SK-N-SH (cell line): ENCODE results near the gene JMJD8. TPM values are rescaled to one million over a fixed set of nuclear protein-coding genes. Genes with fewer than 3 reads are reported as not detected.

Source experiments
- CTCF ChIA-PET: fragments of 300-600, 350-600 bp; formaldehyde crosslinking; extraction: SDS; loops from one replicate; lab custom pipeline; 2021; lab: Yijun Ruan, JAX
- POLR2A ChIA-PET: fragments of 350-600 bp; sonication (Branson Sonifier 250); formaldehyde crosslinking; extraction: SDS; loops from one replicate; lab custom pipeline; 2020; ENCODE audit warnings: antibody characterized with exemption, inconsistent platforms; lab: Yijun Ruan, JAX
- DNase-seq: peaks from one replicate; pipeline ENCODE4 v3.0.0; 2012
- H2AFZ ChIP-seq: fragments of 200-600 bp; sonication (generic); 2 replicates; pipeline ENCODE4 v1.8.1; 2016; ENCODE audit warnings: antibody characterized with exemption, mild to moderate bottlenecking, low read depth
- H3F3A ChIP-seq: fragments of 200-600 bp; sonication (generic); replicated peaks from 2 replicates; pipeline ENCODE3; 2016; ENCODE audit warnings: antibody characterized with exemption, mild to moderate bottlenecking; ENCODE audit not compliant: insufficient read depth
- H3K27ac ChIP-seq, 2 experiments: fragments of 200-500 bp in 1 of 2; fragments of 200-600 bp in 1 of 2; sonication (Bioruptor generic) in 1 of 2; sonication (generic), shearing (Covaris generic) in 1 of 2; 2 replicates each; pipeline versions ENCODE4 v1.5.1 to v1.6.1; 2014 to 2016; ENCODE audit warnings: low read depth in 2 of 2, inconsistent platforms in 1 of 2, low read length in 1 of 2, mild to moderate bottlenecking in 1 of 2, mixed read lengths in 1 of 2
- H3K27me3 ChIP-seq: fragments of 200-600 bp; sonication (generic), shearing (Covaris generic); 2 replicates; pipeline ENCODE4 v1.6.1; 2016; ENCODE audit warnings: mixed run types; ENCODE audit not compliant: insufficient read depth
- H3K36me3 ChIP-seq, 2 experiments: fragments of 200-500 bp in 1 of 2; fragments of 200-600 bp in 1 of 2; sonication (Bioruptor generic) in 1 of 2; sonication (generic) in 1 of 2; replicated peaks in 1 of 2; 2 replicates each; pipeline versions ENCODE3 to v1.5.1; 2014 to 2016; ENCODE audit warnings: low read length in 1 of 2, mild to moderate bottlenecking in 1 of 2; ENCODE audit not compliant: insufficient read depth in 2 of 2, control insufficient read depth in 1 of 2
- H3K4me1 ChIP-seq, 2 experiments: fragments of 200-500 bp in 1 of 2; fragments of 200-600 bp in 1 of 2; sonication (Bioruptor generic) in 1 of 2; sonication (generic), shearing (Covaris generic) in 1 of 2; 2 replicates each; pipeline versions ENCODE4 v1.5.1 to v1.6.1; 2014 to 2016; ENCODE audit warnings: low read depth in 1 of 2, low read length in 1 of 2, mixed run types in 1 of 2; ENCODE audit not compliant: insufficient read depth in 2 of 2, control insufficient read depth in 1 of 2
- H3K4me2 ChIP-seq: fragments of 200-600 bp; sonication (generic), shearing (Covaris generic); 2 replicates; pipeline ENCODE4 v1.6.1; 2017; ENCODE audit warnings: mixed run types
- H3K4me3 ChIP-seq, 2 experiments: fragments of 200-500 bp in 1 of 2; fragments of 200-600 bp in 1 of 2; sonication (Bioruptor generic) in 1 of 2; sonication (generic), shearing (Covaris generic) in 1 of 2; 2 replicates each; pipeline versions ENCODE4 v1.5.1 to v1.8.1; 2014 to 2016; ENCODE audit warnings: low read depth in 2 of 2, inconsistent platforms in 1 of 2, low read length in 1 of 2, mild to moderate bottlenecking in 1 of 2, mixed read lengths in 1 of 2, moderate library complexity in 1 of 2
- H3K79me2 ChIP-seq: fragments of 200-600 bp; sonication (generic); 2 replicates; pipeline ENCODE4 v1.8.1; 2017; ENCODE audit warnings: mild to moderate bottlenecking; ENCODE audit not compliant: insufficient read depth
- H3K9ac ChIP-seq: fragments of 200-600 bp; sonication (generic); 2 replicates; pipeline ENCODE4 v1.6.1; 2017; ENCODE audit warnings: mixed run types
- H3K9me2 ChIP-seq: fragments of 200-600 bp; sonication (generic); 2 replicates; pipeline ENCODE4 v1.6.1; 2017; ENCODE audit warnings: mixed run types
- H3K9me3 ChIP-seq: fragments of 200-600 bp; sonication (generic); 2 replicates; pipeline ENCODE4 v1.6.1; 2017; ENCODE audit warnings: mixed run types, mild to moderate bottlenecking, moderate library complexity
- H4K20me1 ChIP-seq: fragments of 200-600 bp; sonication (generic); 2 replicates; pipeline ENCODE4 v1.6.1; 2017; ENCODE audit warnings: mild to moderate bottlenecking, mixed run types; ENCODE audit not compliant: insufficient read depth
- FOSL2 ChIP-seq: IDR thresholded peaks from 2 replicates; pipeline ENCODE4 v1.4.0; 2012; ENCODE audit warnings: low read depth, mild to moderate bottlenecking, moderate library complexity, borderline replicate concordance
- GABPA ChIP-seq: IDR thresholded peaks from 2 replicates; pipeline ENCODE4 v1.4.0; 2012; ENCODE audit warnings: low read depth, mild to moderate bottlenecking
- JUND ChIP-seq: IDR thresholded peaks from 2 replicates; pipeline ENCODE4 v1.4.0; 2012
- MAX ChIP-seq: IDR thresholded peaks from 2 replicates; pipeline ENCODE4 v1.4.0; 2012; ENCODE audit warnings: low read depth
- MEF2A ChIP-seq: IDR thresholded peaks from 2 replicates; pipeline ENCODE4 v1.4.0; 2012; ENCODE audit warnings: low read depth, borderline replicate concordance
- MXI1 ChIP-seq: IDR thresholded peaks from 2 replicates; pipeline ENCODE4 v1.6.1; 2012; ENCODE audit warnings: mild to moderate bottlenecking, low read depth, low read length, improper control_type of control experiment
- NRF1 ChIP-seq: IDR thresholded peaks from 2 replicates; pipeline ENCODE4 v1.6.1; 2012; ENCODE audit warnings: low read depth, mild to moderate bottlenecking, low read length
- POLR2AphosphoS5 ChIP-seq: IDR thresholded peaks from 2 replicates; pipeline ENCODE4 v1.6.1; 2012; ENCODE audit warnings: low read depth, low read length
- RAD21 ChIP-seq: IDR thresholded peaks from 2 replicates; pipeline ENCODE4 v1.6.1; 2012; ENCODE audit warnings: mild to moderate bottlenecking, low read length
- RCOR1 ChIP-seq: fragments of 150-350 bp; IDR thresholded peaks from 2 replicates; pipeline ENCODE4 v1.6.1; 2017; ENCODE audit warnings: antibody characterized with exemption, low read length
- REST ChIP-seq: IDR thresholded peaks from 2 replicates; pipeline ENCODE4 v1.6.1; 2012; ENCODE audit warnings: mild to moderate bottlenecking, low read depth, low read length, moderate library complexity
- RFX5 ChIP-seq: IDR thresholded peaks from 2 replicates; pipeline ENCODE4 v1.6.1; 2012; ENCODE audit warnings: mild to moderate bottlenecking, improper control_type of control experiment, low read length
- SIN3A ChIP-seq: IDR thresholded peaks from 2 replicates; pipeline ENCODE4 v1.6.1; 2012; ENCODE audit warnings: low read depth, mild to moderate bottlenecking, low read length, moderate library complexity, borderline replicate concordance
- SMC3 ChIP-seq: IDR thresholded peaks from 2 replicates; pipeline ENCODE4 v1.6.1; 2012; ENCODE audit warnings: low read depth, low read length, improper control_type of control experiment
- TAF1 ChIP-seq: IDR thresholded peaks from 2 replicates; pipeline ENCODE4 v1.6.1; 2012; ENCODE audit warnings: low read depth, mild to moderate bottlenecking, low read length, moderate library complexity, borderline replicate concordance
- TCF12 ChIP-seq: IDR thresholded peaks from 2 replicates; pipeline ENCODE4 v1.4.0; 2012
- USF1 ChIP-seq: IDR thresholded peaks from 2 replicates; pipeline ENCODE4 v1.4.0; 2012; ENCODE audit warnings: low read depth, borderline replicate concordance
- YY1 ChIP-seq: IDR thresholded peaks from 2 replicates; pipeline ENCODE4 v1.4.0; 2012; ENCODE audit warnings: low read depth, mild to moderate bottlenecking
- WGBS: methylation state at CpG from one replicate; pipeline ENCODE4 v1.1.6; 2017; ENCODE audit warnings: low lambda C conversion rate; 5-methylcytosine and 5-hydroxymethylcytosine counted together
- polyA plus RNA-seq, 3 experiments: library from polyadenylated mRNA; depleted of rRNA; stranded (reverse); fragments of >200 nt; gene quantifications; 2 replicates each; pipeline ENCODE4 v1.2.3, GENCODE V29; 2012

The JMJD8 gene
- polyA plus RNA-seq, 1 of the 3 experiments (the other 2 are of a cell fraction): 67.0 TPM

GRCh38 chr16:672851-673250, 11.3 kb downstream of the JMJD8 start:
- H3K36me3 ChIP-seq: peaks cover 5 to 49% of the 10 kb centered on the region in 2 experiments
- no peaks in the 10 kb centered on the region for H3K9me2 ChIP-seq
- no peak overlapping the region for H3K4me3 ChIP-seq
- no peak overlapping the region for H2AFZ ChIP-seq
- H3K79me2 ChIP-seq: peaks cover 25% of the 10 kb centered on the region
- H3K4me1 ChIP-seq: peaks cover 0 to 16% of the 10 kb centered on the region in 2 experiments; a peak in 1 of 4 replicates
- H3K9ac ChIP-seq: no peak overlapping the region
- no peak overlapping the region for H3K4me2 ChIP-seq
- peaks cover 4% of the 10 kb centered on the region for H3F3A ChIP-seq
- H3K27ac ChIP-seq: no peak overlapping the region; a peak in 1 of 4 replicates
- 0 out of 2 replicates have a peak, but pooled peaks cover 6% of the 10 kb centered on the region for H4K20me1 ChIP-seq
- TF ChIP-seq YY1 (no peak), NRF1 (no peak), TCF12 (no peak), MXI1 (no peak), MAX (no peak), SMC3 (no peak), RCOR1 (no peak), GABPA (no peak), TAF1 (no peak)
- no peaks in the 10 kb centered on the region for H3K27me3 ChIP-seq
- CTCF ChIA-PET: interaction anchor here (4.6 kb wide), 1 partner anchor 12 kb away, joined by 20 read pairs; no protein-coding TSS in a partner anchor
- DNase-seq: no peak
- POLR2A ChIA-PET: interaction anchor here (0.5 to 1.0 kb wide), 3 partner anchors 9 to 288 kb away, joined by 3 to 4 read pairs (median 3); partner anchors contain the start of gene JMJD8
- WGBS: 96% methylated on average over 15 of the region's 21 CpGs
- no peaks in the 10 kb centered on the region for H3K9me3 ChIP-seq

GRCh38 chr16:672371-672770, 11.8 kb downstream of the JMJD8 start:
- Histone ChIP-seq H3K9me2 (no peaks in the 10 kb centered on the region), H3K4me2 (no peak overlapping the region), H3K4me1 (peaks cover 0 to 19% of the 10 kb centered on the region in 2 experiments; a peak in 1 of 4 replicates), H3K4me3 (no peak overlapping the region), H4K20me1 (0 out of 2 replicates have a peak, but pooled peaks cover 6% of the 10 kb centered on the region), H3F3A (peaks cover 4% of the 10 kb centered on the region), H3K9me3 (no peaks in the 10 kb centered on the region), H3K36me3 (peaks cover 5 to 49% of the 10 kb centered on the region in 2 experiments), H3K79me2 (peaks cover 25% of the 10 kb centered on the region), H2AFZ (no peak overlapping the region), H3K9ac (no peak overlapping the region), H3K27me3 (no peaks in the 10 kb centered on the region), H3K27ac (no peak overlapping the region)
- ChIA-PET CTCF (interaction anchor here (4.6 kb wide), 1 partner anchor 12 kb away, joined by 20 read pairs; no protein-coding TSS in a partner anchor), POLR2A (interaction anchor here (0.5 kb wide), 1 partner anchor 287 kb away, joined by 3 read pairs; no protein-coding TSS in a partner anchor)
- 100% methylated on average over 2 of the region's 19 CpGs for WGBS
- TF ChIP-seq RAD21 (no peak), FOSL2 (no peak), RFX5 (no peak), TAF1 (no peak), REST (no peak), POLR2AphosphoS5 (no peak), MAX (no peak), MEF2A (no peak), SMC3 (no peak), JUND (no peak), SIN3A (no peak), YY1 (no peak), USF1 (no peak), MXI1 (no peak)
- DNase-seq: no peak
